HCT116 (cell line): Measurements from ENCODE around the gene MFSD6. TPM values are rescaled to one million over a fixed set of nuclear protein-coding genes. Genes with fewer than 3 reads are reported as not detected.

Source experiments
- ATAC-seq: fragments of 200-7000 bp; cut with Tn5 transposase; 2 replicates; pipeline ENCODE4 v1.9.1; 2020; ENCODE audit warnings: mild to moderate bottlenecking, moderate library complexity
- BruUV-seq: library from RNA; stranded (reverse); fragments of 400-500 nt; replicated peaks from 2 replicates; lab custom pipeline; 2021; lab: Mats Ljungman, UMichigan
- CTCF ChIA-PET: fragments of 300-600 bp; sonication (Branson Sonifier 250); formaldehyde crosslinking; loops from one replicate; lab custom pipeline; 2021; ENCODE audit warnings: antibody characterized with exemption; lab: Charles Lee
- POLR2A ChIA-PET: fragments of 300-600, 350-600 bp; sonication (Branson Sonifier 250); formaldehyde crosslinking; loops from one replicate; lab custom pipeline; 2021; ENCODE audit warnings: antibody characterized with exemption; lab: Charles Lee
- RAD21 ChIA-PET, 2 experiments: fragments of 300-600 bp; sonication (Branson Sonifier 250); formaldehyde crosslinking; loops; one replicate each; lab custom pipeline; 2023; ENCODE audit warnings: low total read pairs in 2 of 2; ENCODE audit not compliant: uncharacterized antibody in 2 of 2, unreplicated experiment in 2 of 2, low non-redundant PET in 1 of 2; lab: Charles Lee
- DNase-seq: peaks from one replicate; pipeline ENCODE4 v3.0.0-alpha.2; 2010; ENCODE audit warnings: low read depth, low spot score
- H2AFZ ChIP-seq: fragments of 200-600 bp; shearing (Covaris generic), sonication (generic); 2 replicates; pipeline ENCODE4 v1.6.1; 2017; ENCODE audit warnings: low read depth, mixed run types, mixed read lengths, antibody characterized with exemption, low read length; ENCODE audit not compliant: poor library complexity, severe bottlenecking
- H3K27ac ChIP-seq: 2 replicates; pipeline ENCODE4 v1.5.1; 2012; ENCODE audit warnings: low read depth, low read length
- H3K27me3 ChIP-seq: fragments of 200-600 bp; sonication (generic); 2 replicates; pipeline ENCODE4 v1.6.1; 2016; ENCODE audit warnings: mixed run types, low read length, mixed read lengths; ENCODE audit not compliant: insufficient read depth
- H3K36me3 ChIP-seq, 2 experiments: fragments of 200-500 bp in 1 of 2; fragments of 200-600 bp in 1 of 2; sonication (Bioruptor generic) in 1 of 2; sonication (generic) in 1 of 2; 2 replicates each; pipeline versions ENCODE4 v1.5.1 to v1.6.1; 2014 to 2016; ENCODE audit warnings: low read length in 2 of 2, inconsistent platforms in 1 of 2, mixed read lengths in 1 of 2, mixed run types in 1 of 2; ENCODE audit not compliant: insufficient read depth in 2 of 2, control insufficient read depth in 1 of 2
- H3K4me1 ChIP-seq, 2 experiments: fragments of 200-600 bp in 1 of 2; sonication (generic) in 1 of 2; 2 replicates each; pipeline versions ENCODE4 v1.5.1 to v1.6.1; 2012 to 2017; ENCODE audit warnings: low read length in 2 of 2, inconsistent platforms in 1 of 2, mild to moderate bottlenecking in 1 of 2, mixed read lengths in 1 of 2, mixed run types in 1 of 2, moderate library complexity in 1 of 2; ENCODE audit not compliant: insufficient read depth in 2 of 2, control insufficient read depth in 1 of 2
- H3K4me2 ChIP-seq: fragments of 200-600 bp; sonication (generic); 2 replicates; pipeline ENCODE4 v1.6.1; 2017; ENCODE audit warnings: mixed run types, low read length, mixed read lengths
- H3K4me3 ChIP-seq, 2 experiments: fragments of 200-600 bp in 1 of 2; sonication (generic) in 1 of 2; replicated peaks in 1 of 2; 2 replicates each; pipeline ENCODE4 v1.5.1; 2011 to 2016; ENCODE audit warnings: low read length in 2 of 2, control low read depth in 1 of 2, low read depth in 1 of 2, mild to moderate bottlenecking in 1 of 2, mixed read lengths in 1 of 2, mixed run types in 1 of 2
- H3K79me2 ChIP-seq: fragments of 200-600 bp; sonication (generic); 2 replicates; pipeline ENCODE4 v1.6.1; 2017; ENCODE audit warnings: mild to moderate bottlenecking, mixed run types, low read length, moderate library complexity, mixed read lengths; ENCODE audit not compliant: insufficient read depth
- H3K9ac ChIP-seq: fragments of 200-600 bp; sonication (generic); 2 replicates; pipeline ENCODE4 v1.6.1; 2016; ENCODE audit warnings: low read length, mixed read lengths
- H3K9me2 ChIP-seq: fragments of 200-600 bp; sonication (generic), shearing (Covaris generic); 2 replicates; pipeline ENCODE4 v1.6.1; 2017; ENCODE audit warnings: mixed run types, mild to moderate bottlenecking, moderate library complexity; ENCODE audit not compliant: insufficient read depth
- H3K9me3 ChIP-seq, 2 experiments: fragments of 200-500 bp in 1 of 2; fragments of 200-600 bp in 1 of 2; sonication (Bioruptor generic) in 1 of 2; sonication (generic) in 1 of 2; 2 replicates each; pipeline ENCODE4 v1.6.1; 2014 to 2017; ENCODE audit warnings: low read length in 2 of 2, mixed read lengths in 2 of 2, inconsistent platforms in 1 of 2, low read depth in 1 of 2, mild to moderate bottlenecking in 1 of 2, mixed run types in 1 of 2, moderate library complexity in 1 of 2; ENCODE audit not compliant: control insufficient read depth in 1 of 2, insufficient read depth in 1 of 2
- H4K20me1 ChIP-seq: fragments of 200-600 bp; sonication (generic), shearing (Covaris generic); 2 replicates; pipeline ENCODE4 v1.6.1; 2017; ENCODE audit warnings: mixed run types, mild to moderate bottlenecking, moderate library complexity; ENCODE audit not compliant: insufficient read depth
- EGR1 ChIP-seq: IDR thresholded peaks from 2 replicates; pipeline ENCODE4 v1.6.1; 2012; ENCODE audit warnings: low read depth
- ELF1 ChIP-seq: IDR thresholded peaks from 2 replicates; pipeline ENCODE4 v1.6.1; 2012; ENCODE audit warnings: low read depth, borderline replicate concordance
- JUND ChIP-seq: IDR thresholded peaks from 2 replicates; pipeline ENCODE4 v1.6.1; 2012
- POLR2A ChIP-seq: IDR thresholded peaks from 2 replicates; pipeline ENCODE4 v1.7.0; 2011; ENCODE audit warnings: borderline replicate concordance; ENCODE audit not compliant: insufficient read depth, insufficient read length; ENCODE audit errors: extremely low read depth
- POLR2AphosphoS5 ChIP-seq: IDR thresholded peaks from 2 replicates; pipeline ENCODE4 v1.6.1; 2011; ENCODE audit warnings: mild to moderate bottlenecking, low read depth, low read length, moderate library complexity
- RAD21 ChIP-seq: IDR thresholded peaks from 2 replicates; pipeline ENCODE4 v1.6.1; 2012; ENCODE audit warnings: low read depth, mild to moderate bottlenecking
- SIN3A ChIP-seq: IDR thresholded peaks from 2 replicates; pipeline ENCODE4 v1.6.1; 2012; ENCODE audit warnings: low read depth
- SRF ChIP-seq: IDR thresholded peaks from 2 replicates; pipeline ENCODE4 v1.6.1; 2012; ENCODE audit warnings: low read depth
- YY1 ChIP-seq: IDR thresholded peaks from 2 replicates; pipeline ENCODE4 v1.6.1; 2011; ENCODE audit warnings: low read length, low read depth, moderate library complexity, mild to moderate bottlenecking; ENCODE audit not compliant: insufficient replicate concordance; ENCODE audit errors: extremely low read depth
- ZFX ChIP-seq: fragments of 450-650 bp; IDR thresholded peaks from 2 replicates; pipeline ENCODE4 v1.6.1; 2017
- ZNF274 ChIP-seq: fragments of 200-500 bp; sonication (Bioruptor generic); IDR thresholded peaks from 2 replicates; pipeline ENCODE4 v1.6.1; 2014; ENCODE audit warnings: mild to moderate bottlenecking, low read depth, low read length, inconsistent platforms
- intact Hi-C: fragments of 100-400 bp; cut with micrococcal nuclease; formaldehyde crosslinking; loops from 2 replicates; pipeline ENCODE4 v1.10.0; 2022
- total RNA-seq: library from RNA; stranded (reverse); gene quantifications from one replicate; pipeline ENCODE4 v1.2.1, GENCODE V29; 2021; ENCODE audit not compliant: unreplicated experiment
- TF ChIP-seq, protein P1 (sequence below): IDR thresholded peaks from 2 replicates; pipeline ENCODE4 v1.6.1; 2011; ENCODE audit warnings: mild to moderate bottlenecking, low read length, moderate library complexity; ENCODE audit not compliant: insufficient replicate concordance; ENCODE audit errors: extremely low read depth
- TF ChIP-seq, protein P2 (sequence below): IDR thresholded peaks from 2 replicates; pipeline ENCODE4 v1.6.1; 2012

Gene MFSD6
- total RNA-seq, 1 experiment from 2014 or later = 18.6 TPM

DNA sequence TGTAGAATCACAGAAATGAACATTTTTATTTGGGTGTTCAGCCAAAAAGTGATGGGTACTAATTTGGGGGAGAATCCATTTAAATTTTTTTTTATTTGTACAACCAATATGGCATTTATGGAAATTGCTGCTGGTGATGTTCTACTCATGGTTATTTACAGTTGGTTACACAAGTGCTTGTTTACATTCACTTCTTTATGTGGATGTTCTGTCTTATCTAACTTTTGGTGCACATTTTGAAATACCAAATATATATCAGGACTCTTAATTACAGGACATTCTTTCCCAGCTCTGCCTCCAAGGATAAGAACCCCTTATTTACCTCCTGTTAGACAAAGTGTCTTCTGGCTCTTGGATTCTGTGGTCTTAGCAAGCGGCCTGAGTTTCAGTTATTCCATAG, 91.1 kb downstream of the MFSD6 start:
- no peaks in the 10 kb centered on the region for H3K9me2 ChIP-seq
- intact Hi-C loops = no loop called here

DNA sequence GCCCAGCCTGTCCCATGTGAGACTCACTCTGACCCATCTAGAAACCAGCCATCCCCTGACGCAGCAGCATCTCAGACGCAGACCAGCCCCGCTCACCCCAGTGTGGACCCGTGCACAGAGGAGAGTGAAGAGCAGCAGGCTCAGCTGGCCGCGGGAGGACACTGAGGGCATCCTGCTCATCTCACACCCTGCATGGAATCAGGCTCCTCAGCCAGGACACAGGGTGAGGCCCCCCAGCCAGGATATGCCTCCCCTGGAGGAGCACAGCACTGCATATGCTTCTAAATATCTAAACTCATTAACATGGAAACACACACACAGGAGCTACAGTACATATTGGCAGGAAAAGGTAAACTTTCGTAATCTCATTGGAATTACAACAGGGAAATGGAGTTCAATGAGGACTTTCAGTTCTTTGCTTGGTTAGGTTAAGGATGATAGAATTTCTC, 91.9 kb downstream of the MFSD6 start:
- Histone ChIP-seq H3K4me1 (peaks cover 0 to 5% of the 10 kb centered on the region in 2 experiments; a peak in 1 of 4 replicates), H3K9me2 (no peaks in the 10 kb centered on the region), H4K20me1 (no peaks in the 10 kb centered on the region), H3K79me2 (no peaks in the 10 kb centered on the region), H3K4me2 (no peak overlapping the region), H3K27ac (no peak overlapping the region), H2AFZ (no peak overlapping the region), H3K9ac (no peak overlapping the region), H3K9me3 (no peaks in the 10 kb centered on the region)
- no peak for DNase-seq
- ChIA-PET RAD21 (no interaction called here), CTCF (no interaction called here)
- BruUV-seq = no TSS peak
- intact Hi-C loops = no loop called here
- no peak for TF ChIP-seq POLR2AphosphoS5
- TF ChIP-seq, protein P1, sequence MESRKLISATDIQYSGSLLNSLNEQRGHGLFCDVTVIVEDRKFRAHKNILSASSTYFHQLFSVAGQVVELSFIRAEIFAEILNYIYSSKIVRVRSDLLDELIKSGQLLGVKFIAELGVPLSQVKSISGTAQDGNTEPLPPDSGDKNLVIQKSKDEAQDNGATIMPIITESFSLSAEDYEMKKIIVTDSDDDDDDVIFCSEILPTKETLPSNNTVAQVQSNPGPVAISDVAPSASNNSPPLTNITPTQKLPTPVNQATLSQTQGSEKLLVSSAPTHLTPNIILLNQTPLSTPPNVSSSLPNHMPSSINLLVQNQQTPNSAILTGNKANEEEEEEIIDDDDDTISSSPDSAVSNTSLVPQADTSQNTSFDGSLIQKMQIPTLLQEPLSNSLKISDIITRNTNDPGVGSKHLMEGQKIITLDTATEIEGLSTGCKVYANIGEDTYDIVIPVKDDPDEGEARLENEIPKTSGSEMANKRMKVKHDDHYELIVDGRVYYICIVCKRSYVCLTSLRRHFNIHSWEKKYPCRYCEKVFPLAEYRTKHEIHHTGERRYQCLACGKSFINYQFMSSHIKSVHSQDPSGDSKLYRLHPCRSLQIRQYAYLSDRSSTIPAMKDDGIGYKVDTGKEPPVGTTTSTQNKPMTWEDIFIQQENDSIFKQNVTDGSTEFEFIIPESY = no peak
- no peak for TF ChIP-seq SRF
- TF ChIP-seq, protein P2, sequence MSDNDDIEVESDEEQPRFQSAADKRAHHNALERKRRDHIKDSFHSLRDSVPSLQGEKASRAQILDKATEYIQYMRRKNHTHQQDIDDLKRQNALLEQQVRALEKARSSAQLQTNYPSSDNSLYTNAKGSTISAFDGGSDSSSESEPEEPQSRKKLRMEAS = no peak
- TF ChIP-seq YY1 = no peak
- TF ChIP-seq ZFX = no peak
- TF ChIP-seq RAD21 = no peak
- TF ChIP-seq EGR1 = no peak
- TF ChIP-seq ZNF274 = no peak
- TF ChIP-seq SIN3A = no peak
- TF ChIP-seq, all 23 proteins: peak for 0
- POLR2A ChIA-PET = interaction anchor here (0.6 kb wide), 1 partner anchor 20 kb away, joined by 3 read pairs; no protein-coding TSS in a partner anchor
- no peak overlapping the region for H3K4me3 ChIP-seq
- no peaks in the 10 kb centered on the region for H3K27me3 ChIP-seq
- no peaks in the 10 kb centered on the region for H3K36me3 ChIP-seq
- ATAC-seq = no peak

More for the DNA sequence above, 91.1 kb downstream of the MFSD6 start:
- Histone ChIP-seq H3K9me3 (no peaks in the 10 kb centered on the region), H3K9ac (no peak overlapping the region), H3K4me1 (peaks cover 0 to 5% of the 10 kb centered on the region in 2 experiments; a peak in 1 of 4 replicates), H3K4me3 (no peak overlapping the region), H3K27me3 (no peaks in the 10 kb centered on the region), H3K4me2 (no peak overlapping the region), H3K79me2 (no peaks in the 10 kb centered on the region), H4K20me1 (no peaks in the 10 kb centered on the region), H3K36me3 (no peaks in the 10 kb centered on the region), H3K27ac (no peak overlapping the region), H2AFZ (no peak overlapping the region)
- no TSS peak for BruUV-seq
- ChIA-PET CTCF (no interaction called here), POLR2A (no interaction called here), RAD21 (no interaction called here)
- DNase-seq (no peak), ATAC-seq (no peak)
- TF ChIP-seq POLR2A (no peak), EGR1 (no peak), JUND (no peak), ELF1 (no peak)
